H7 (cell line): ENCODE data around the gene RPL18. TPM values are rescaled to one million over a fixed set of nuclear protein-coding genes. Genes with fewer than 3 reads are reported as not detected.

ENCODE experiments used
- DNase-seq: peaks from one replicate; pipeline ENCODE4 v3.0.0; 2012
- H3K27me3 ChIP-seq: 2 replicates; pipeline ENCODE4 v1.6.0; 2011; ENCODE audit warnings: mild to moderate bottlenecking, low read length; ENCODE audit not compliant: control insufficient read depth, insufficient read depth
- H3K36me3 ChIP-seq: replicated peaks from 2 replicates; pipeline ENCODE4 v1.5.1; 2011; ENCODE audit warnings: low read length; ENCODE audit not compliant: control insufficient read depth, insufficient read depth
- H3K4me3 ChIP-seq: 2 replicates; pipeline ENCODE4 v1.5.1; 2011; ENCODE audit warnings: low read depth, mild to moderate bottlenecking, control low read depth, low read length, moderate library complexity; ENCODE audit not compliant: insufficient read depth
- total RNA-seq: library from RNA; depleted of rRNA; stranded (reverse); fragments of >200 nt; shearing (Covaris generic); gene quantifications from 2 replicates; pipeline ENCODE4 v1.2.3, GENCODE V29; 2014

The RPL18 gene
- total RNA-seq, 1 experiment from 2014 or later = 5,156 TPM

DNA sequence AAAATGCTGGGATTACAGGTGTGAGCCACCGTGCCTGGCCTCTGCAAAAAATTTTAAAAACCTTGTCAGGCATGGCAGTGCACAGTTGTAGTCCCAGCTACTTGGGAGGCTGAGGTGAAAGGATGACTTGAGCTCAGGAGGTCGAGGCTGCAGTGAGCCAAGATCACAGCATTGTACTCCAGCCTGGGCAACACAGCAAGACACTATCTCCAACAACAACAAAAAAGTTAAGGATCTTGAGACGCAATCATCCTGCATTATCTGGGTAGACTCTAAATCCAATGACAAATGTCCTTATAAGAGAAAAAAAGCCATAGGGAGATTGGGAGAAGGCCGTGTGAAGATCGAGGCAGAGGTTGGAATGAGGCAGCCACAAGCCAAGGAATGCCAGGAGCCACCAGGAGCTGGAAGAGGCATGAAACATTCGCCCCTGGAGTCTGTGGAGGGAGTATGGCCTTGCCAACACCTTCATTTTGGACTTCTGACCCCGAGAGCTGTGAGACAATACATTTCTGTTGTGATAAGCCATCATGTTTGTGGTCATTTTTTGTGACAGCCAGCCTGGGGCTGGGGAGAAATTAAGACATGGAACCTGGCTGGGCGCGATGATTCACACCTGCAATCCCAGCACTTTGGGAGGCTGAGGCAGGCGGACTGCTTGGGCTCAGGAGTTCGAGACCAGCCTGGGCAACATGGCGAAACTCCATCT, 32.1 kb upstream of the RPL18 start:
- no peaks in the 10 kb centered on the region for H3K27me3 ChIP-seq
- DNase-seq = no peak
- no peaks in the 10 kb centered on the region for H3K36me3 ChIP-seq
- no peak overlapping the region for H3K4me3 ChIP-seq

GRCh38 chr19:48648134-48648533, 29.2 kb upstream of the RPL18 start:
- H3K36me3 ChIP-seq = no peaks in the 10 kb centered on the region
- no peak overlapping the region for H3K4me3 ChIP-seq
- no peak for DNase-seq
- H3K27me3 ChIP-seq = no peaks in the 10 kb centered on the region

DNA sequence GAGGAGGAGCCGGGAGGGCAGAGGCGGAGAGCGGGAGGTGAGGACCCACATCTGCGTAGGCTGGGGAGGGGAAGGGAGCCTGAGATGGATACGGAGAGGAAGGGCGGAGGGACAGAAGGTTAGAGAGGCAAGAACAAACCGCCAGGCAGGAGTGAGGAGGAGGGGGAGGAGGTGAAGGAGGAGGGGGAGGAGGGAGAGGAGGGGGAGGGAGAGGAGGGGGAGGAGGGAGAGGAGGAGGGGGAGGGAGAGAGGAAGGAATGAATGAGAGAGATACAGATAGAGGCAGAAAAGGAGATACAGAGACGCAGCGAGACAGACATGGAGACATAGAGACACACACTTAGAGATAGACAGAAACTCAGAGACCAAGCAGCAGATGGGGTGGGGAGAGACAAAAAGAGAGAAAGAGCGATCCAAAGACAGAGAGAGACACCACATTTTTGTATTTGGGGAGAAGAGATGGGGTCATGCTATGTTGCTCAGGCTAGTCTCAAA, 27.8 kb upstream of the RPL18 start:
- H3K4me3 ChIP-seq = peak overlapping the region; percentile 77
- peak; percentile 35 for DNase-seq
- no peaks in the 10 kb centered on the region for H3K36me3 ChIP-seq
- H3K27me3 ChIP-seq = no peaks in the 10 kb centered on the region; the same call in 1 of the 2 replicates

DNA sequence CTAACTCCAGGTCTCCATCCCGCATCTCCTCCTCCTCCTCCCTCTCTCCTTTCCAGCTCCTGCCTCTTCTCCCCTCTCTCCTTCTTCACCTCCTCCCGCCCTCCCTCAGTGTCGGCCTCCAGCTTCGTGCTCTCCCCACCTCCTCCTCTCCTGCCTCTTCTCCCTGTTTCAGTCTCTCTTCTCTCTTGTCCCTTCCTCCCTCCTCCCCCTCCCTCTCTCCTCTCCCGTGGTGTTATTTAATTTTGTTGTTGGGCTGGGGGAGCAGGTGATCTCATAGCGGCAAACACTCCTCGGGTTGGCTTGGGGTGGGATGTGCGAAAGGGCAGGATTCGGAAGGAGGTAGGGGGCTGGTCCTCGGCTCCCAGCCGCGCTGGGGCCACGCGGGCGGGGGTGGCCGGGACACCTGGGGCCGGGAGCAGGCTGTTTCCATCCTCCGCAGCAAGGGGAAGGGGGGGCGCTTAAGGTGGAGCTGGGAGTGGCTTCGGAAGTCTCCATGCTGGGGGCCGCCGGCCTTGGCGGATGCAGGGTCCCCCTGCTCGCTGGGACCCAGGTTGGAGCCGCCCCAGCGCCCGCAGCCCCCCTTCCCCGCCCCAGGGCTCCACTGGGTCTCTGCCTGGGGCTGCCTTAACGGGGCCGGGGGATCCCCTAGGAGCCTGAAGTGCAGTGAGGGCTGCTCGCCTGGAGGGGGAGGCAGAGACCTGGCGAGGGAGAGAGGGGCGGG, 27.2 kb upstream of the RPL18 start, which contains the start of gene CA11:
TSS of gene CA11 (minus strand) at position 187 of the 721 bp plus-strand sequence. CDS start 555 bp downstream, outside the sequence.
- H3K36me3 ChIP-seq = no peaks in the 10 kb centered on the region
- peaks cover 2% of the 10 kb centered on the region; the same call in 1 of the 2 replicates for H3K27me3 ChIP-seq
- peak within 1 kb of the TSS; percentile 77 for H3K4me3 ChIP-seq
- DNase-seq = peak; percentile 98

- Histone ChIP-seq H3K4me3 (peak overlapping the region; percentile 77), H3K27me3 (peaks cover 2% of the 10 kb centered on the region; the same call in 1 of the 2 replicates), H3K36me3 (no peaks in the 10 kb centered on the region)
- DNase-seq = peak; percentile 75
These were observed 26.6 kb upstream of the RPL18 start for GRCh38 chr19:48645620-48646000.

GRCh38 chr19:48644839-48645619, 26.1 kb upstream of the RPL18 start:
- Histone ChIP-seq H3K27me3 (peaks cover 3% of the 10 kb centered on the region; the same call in 1 of the 2 replicates), H3K36me3 (no peaks in the 10 kb centered on the region), H3K4me3 (peak overlapping the region; percentile 77)
- DNase-seq = peak; percentile 85

DNA sequence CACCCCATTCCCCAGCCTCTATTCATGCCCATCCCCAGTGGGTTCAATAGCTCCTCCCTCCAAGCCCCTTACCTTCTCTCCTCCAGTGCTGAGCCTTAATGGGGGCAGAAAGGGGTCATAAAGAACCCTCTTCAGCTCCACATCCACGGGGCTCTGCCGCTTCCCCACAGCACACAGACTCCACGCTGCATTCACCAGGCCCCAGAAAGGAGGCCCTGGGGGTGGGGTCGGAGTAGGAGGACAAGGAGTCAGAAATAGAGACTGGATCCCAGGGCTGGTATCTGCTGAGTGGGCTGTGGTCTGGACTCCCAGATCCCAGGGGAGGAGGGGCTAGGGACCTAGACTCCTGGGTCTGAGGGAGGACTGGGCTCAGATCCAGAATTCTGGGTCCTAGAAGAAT, 25.4 kb upstream of the RPL18 start:
- peaks cover 10% of the 10 kb centered on the region for H3K27me3 ChIP-seq
- no peaks in the 10 kb centered on the region for H3K36me3 ChIP-seq
- H3K4me3 ChIP-seq = peak overlapping the region; percentile 9; the same call in 1 of the 2 replicates
- peak; percentile 35 for DNase-seq

- no peak for DNase-seq
- peaks cover 13% of the 10 kb centered on the region for H3K27me3 ChIP-seq
- no peak overlapping the region for H3K4me3 ChIP-seq
- H3K36me3 ChIP-seq = no peaks in the 10 kb centered on the region
These were observed 23.9 kb upstream of the RPL18 start for GRCh38 chr19:48642862-48643261.

DNA sequence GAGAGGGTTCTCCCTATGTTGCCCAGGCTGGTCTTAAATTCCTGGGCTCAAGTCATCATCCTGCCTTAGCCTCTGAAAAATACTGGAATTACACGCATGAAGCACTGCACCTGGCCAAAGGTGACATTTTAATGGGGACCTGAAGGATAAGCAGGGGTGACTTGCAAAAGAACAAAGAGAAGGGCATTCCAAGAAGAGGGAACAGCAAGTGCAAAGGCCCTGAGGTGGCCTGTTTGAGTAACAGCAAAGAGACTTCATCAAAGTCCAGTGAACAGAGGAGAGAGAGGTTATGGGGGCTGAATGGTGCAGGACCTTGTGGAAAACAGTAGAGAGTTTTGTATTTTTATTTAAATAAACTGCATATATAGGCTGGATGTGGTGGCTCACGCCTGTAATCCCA, 22.9 kb upstream of the RPL18 start:
- H3K27me3 ChIP-seq = peaks cover 16% of the 10 kb centered on the region
- no peak overlapping the region for H3K4me3 ChIP-seq
- H3K36me3 ChIP-seq = no peaks in the 10 kb centered on the region
- DNase-seq = no peak

- Histone ChIP-seq H3K27me3 (peaks cover 28% of the 10 kb centered on the region), H3K4me3 (peak overlapping the region; percentile 42), H3K36me3 (no peaks in the 10 kb centered on the region)
- peak; percentile 56 for DNase-seq
These were observed 20.8 kb upstream of the RPL18 start for GRCh38 chr19:48639483-48640375.

DNA sequence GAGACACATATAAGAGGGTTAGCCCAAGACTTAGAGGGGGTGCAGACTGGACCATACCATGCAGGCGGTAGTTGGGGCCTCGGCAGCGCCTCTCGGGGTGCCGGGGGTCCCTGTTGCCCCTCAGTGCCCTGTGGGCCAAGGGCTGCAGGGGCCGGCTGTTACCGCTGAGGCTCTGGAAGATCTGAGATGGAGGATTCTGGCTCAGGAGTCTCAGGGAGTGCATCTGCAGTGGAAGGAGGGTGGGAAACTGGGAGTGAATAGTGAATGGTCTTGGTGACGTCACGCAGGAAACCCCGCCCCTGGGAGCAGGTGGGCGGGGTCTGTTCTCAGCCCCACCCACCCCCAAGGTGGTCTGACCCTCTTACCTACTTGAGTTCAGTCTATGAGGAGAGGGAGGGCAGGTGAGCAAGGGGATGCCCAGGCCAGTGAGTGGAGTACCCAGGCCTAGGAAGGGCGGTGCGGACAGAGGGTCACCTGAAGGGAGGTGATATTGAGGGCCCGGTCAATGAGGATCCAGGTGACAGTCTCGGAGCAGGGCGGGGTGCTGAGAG, 19.9 kb upstream of the RPL18 start:
- H3K4me3 ChIP-seq = peak overlapping the region; percentile 44
- H3K36me3 ChIP-seq = no peaks in the 10 kb centered on the region
- peaks cover 28% of the 10 kb centered on the region for H3K27me3 ChIP-seq
- peak; percentile 91 for DNase-seq

GRCh38 chr19:48637948-48638830, 19.2 kb upstream of the RPL18 start:
- DNase-seq = peak; percentile 92
- no peaks in the 10 kb centered on the region for H3K36me3 ChIP-seq
- H3K27me3 ChIP-seq = peaks cover 28% of the 10 kb centered on the region
- peak overlapping the region; percentile 49 for H3K4me3 ChIP-seq
